ENCODE results near the gene SPRR2A.

- TF ChIP-seq POLR2A (IDR thresholded peaks at IDR 0.05) (no peak), EP300 (IDR thresholded peaks at IDR 0.05; ENCODE audit: low read depth) (no peak), CTCF (IDR thresholded peaks at IDR 0.05) (no peak), POLR2AphosphoS5 (IDR thresholded peaks at IDR 0.05) (no peak)
Observed at GRCh38 chr1:153023109-153023508, 34.2 kb downstream of the SPRR2A start.
